Nephron (organoid): Measurements from ENCODE around the gene SRPK3.

Source experiments
- H3K27ac Mint-ChIP-seq, 3 experiments: 2 replicates each; pipeline ENCODE4 v1.8.0; 2020; ENCODE audit warnings: mixed read lengths in 3 of 3, mild to moderate bottlenecking in 2 of 3, moderate library complexity in 1 of 3
- H3K27me3 Mint-ChIP-seq: 2 replicates; pipeline ENCODE4 v1.8.0; 2021; ENCODE audit warnings: low read depth, mild to moderate bottlenecking, moderate library complexity, mixed read lengths
- H3K36me3 Mint-ChIP-seq: 2 replicates; pipeline ENCODE4 v1.8.0; 2020; ENCODE audit warnings: low read depth, mixed read lengths
- H3K4me1 Mint-ChIP-seq: 2 replicates; pipeline ENCODE4 v1.8.0; 2020; ENCODE audit warnings: mixed read lengths
- H3K4me3 Mint-ChIP-seq, 3 experiments: 2 replicates each; pipeline ENCODE4 v1.8.0; 2020; ENCODE audit warnings: mild to moderate bottlenecking in 3 of 3, mixed read lengths in 3 of 3, moderate library complexity in 2 of 3
- H3K9me3 Mint-ChIP-seq: 2 replicates; pipeline ENCODE4 v1.8.0; 2020; ENCODE audit warnings: mixed read lengths
- CTCF ChIP-seq, 3 experiments: fragments of 200-600 bp; sonication (generic); IDR thresholded peaks; one replicate each; pipeline ENCODE4 v1.5.0; 2021; ENCODE audit warnings: antibody characterized with exemption in 3 of 3; ENCODE audit not compliant: unreplicated experiment in 3 of 3

Gene SRPK3

GRCh38 chrX:153780678-153781427 lies at the start of gene SRPK3:
Gene SRPK3, plus strand, starts transcription at chrX:153781041. Its CDS starts 46 bp downstream, at chrX:153781087.
- Mint-ChIP-seq H3K27ac (peak within 1 kb of the TSS; percentile 29 to 86 (median 70)), H3K9me3 (peaks cover 8% of the 10 kb centered on the region), H3K4me3 (peak within 1 kb of the TSS; percentile 46 to 67 (median 61)), H3K36me3 (peaks cover 3% of the 10 kb centered on the region), H3K4me1 (peaks cover 9% of the 10 kb centered on the region), H3K27me3 (peaks cover 5% of the 10 kb centered on the region)
- no peak for TF ChIP-seq CTCF (IDR thresholded peaks at IDR 0.05; ENCODE audit: unreplicated experiment in 3 of 3)

GRCh38 chrX:153731117-153731844 lies 49.6 kb upstream of the SRPK3 start:
- no peak overlapping the region for H3K4me3 Mint-ChIP-seq

GRCh38 chrX:153731845-153732215 lies 49.0 kb upstream of the SRPK3 start:
- Mint-ChIP-seq H3K4me1 (peaks cover 12% of the 10 kb centered on the region), H3K27me3 (peaks cover 6% of the 10 kb centered on the region), H3K4me3 (no peak overlapping the region), H3K36me3 (peaks cover 41% of the 10 kb centered on the region), H3K27ac (no peak overlapping the region), H3K9me3 (peaks cover 36% of the 10 kb centered on the region)
- TF ChIP-seq CTCF (IDR thresholded peaks at IDR 0.05; ENCODE audit: unreplicated experiment in 3 of 3), result no peak

More at GRCh38 chrX:153731117-153731844, 49.6 kb upstream of the SRPK3 start:
- Mint-ChIP-seq H3K36me3 (peaks cover 38% of the 10 kb centered on the region), H3K4me1 (peaks cover 12% of the 10 kb centered on the region), H3K27ac (no peak overlapping the region), H3K9me3 (peaks cover 36% of the 10 kb centered on the region), H3K27me3 (peaks cover 6% of the 10 kb centered on the region)
- TF ChIP-seq CTCF (IDR thresholded peaks at IDR 0.05; ENCODE audit: unreplicated experiment in 3 of 3), result no peak

GRCh38 chrX:153732401-153732800 lies 48.4 kb upstream of the SRPK3 start:
- no peak overlapping the region for H3K4me3 Mint-ChIP-seq
- H3K27ac Mint-ChIP-seq, result no peak overlapping the region
- H3K36me3 Mint-ChIP-seq, result peaks cover 41% of the 10 kb centered on the region
- peaks cover 7% of the 10 kb centered on the region for H3K4me1 Mint-ChIP-seq
- H3K9me3 Mint-ChIP-seq, result peaks cover 36% of the 10 kb centered on the region
- no peak for TF ChIP-seq CTCF (IDR thresholded peaks at IDR 0.05; ENCODE audit: unreplicated experiment in 3 of 3)
- H3K27me3 Mint-ChIP-seq, result peaks cover 2% of the 10 kb centered on the region

GRCh38 chrX:153733651-153734240 lies 47.1 kb upstream of the SRPK3 start:
- H3K4me1 Mint-ChIP-seq, result no peaks in the 10 kb centered on the region
- H3K4me3 Mint-ChIP-seq, result no peak overlapping the region
- H3K9me3 Mint-ChIP-seq, result peaks cover 33% of the 10 kb centered on the region
- no peak for TF ChIP-seq CTCF (IDR thresholded peaks at IDR 0.05; ENCODE audit: unreplicated experiment in 3 of 3)
- no peak overlapping the region for H3K27ac Mint-ChIP-seq
- peaks cover 38% of the 10 kb centered on the region for H3K36me3 Mint-ChIP-seq
- no peaks in the 10 kb centered on the region for H3K27me3 Mint-ChIP-seq
